ENCODE data around the gene E2F4. TPM values are rescaled to one million over a fixed set of nuclear protein-coding genes. Genes with fewer than 3 reads are reported as not detected.

E2F4 gene
- total and polyA plus RNA-seq, 2 of the 13 experiments (the other 11 are each of a cell fraction or from before 2014, with no cell fraction given): 84.8 to 91.2 TPM

DNA sequence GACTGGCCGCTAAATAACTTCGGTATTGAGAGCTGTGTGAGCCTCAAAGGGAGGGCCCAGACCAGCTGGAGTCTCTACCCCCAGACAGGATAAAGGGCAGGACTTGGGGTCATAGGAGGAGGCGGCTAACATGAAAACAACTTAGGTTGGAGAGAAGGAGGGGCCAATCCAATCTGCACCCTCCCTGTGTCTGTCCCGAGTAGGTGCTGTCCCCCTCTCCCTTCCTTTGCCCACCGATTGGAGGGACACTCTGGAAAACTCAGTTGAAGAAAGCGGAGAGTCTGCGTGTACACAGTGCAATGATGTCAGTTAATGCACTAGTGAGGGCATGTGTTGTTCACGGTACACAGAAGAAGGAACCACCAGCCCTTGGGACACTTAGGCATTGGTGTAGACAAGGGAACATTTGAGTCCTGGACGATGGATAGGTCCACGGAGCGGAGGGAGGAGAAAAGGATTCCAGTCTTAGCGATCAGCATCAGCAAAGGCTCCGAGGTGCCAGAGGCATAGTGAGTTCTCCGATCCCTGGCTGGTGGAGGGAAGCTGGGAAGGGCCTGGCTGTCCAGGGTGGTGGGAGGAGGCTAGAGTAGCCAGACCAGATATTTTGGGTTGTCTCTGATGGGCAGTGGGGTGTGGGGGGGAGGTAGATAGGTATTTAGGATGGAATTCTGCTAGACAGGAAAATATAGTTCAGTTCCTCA, 20.9 kb upstream of the E2F4 start (continued):
- TF ChIP-seq, protein P1, sequence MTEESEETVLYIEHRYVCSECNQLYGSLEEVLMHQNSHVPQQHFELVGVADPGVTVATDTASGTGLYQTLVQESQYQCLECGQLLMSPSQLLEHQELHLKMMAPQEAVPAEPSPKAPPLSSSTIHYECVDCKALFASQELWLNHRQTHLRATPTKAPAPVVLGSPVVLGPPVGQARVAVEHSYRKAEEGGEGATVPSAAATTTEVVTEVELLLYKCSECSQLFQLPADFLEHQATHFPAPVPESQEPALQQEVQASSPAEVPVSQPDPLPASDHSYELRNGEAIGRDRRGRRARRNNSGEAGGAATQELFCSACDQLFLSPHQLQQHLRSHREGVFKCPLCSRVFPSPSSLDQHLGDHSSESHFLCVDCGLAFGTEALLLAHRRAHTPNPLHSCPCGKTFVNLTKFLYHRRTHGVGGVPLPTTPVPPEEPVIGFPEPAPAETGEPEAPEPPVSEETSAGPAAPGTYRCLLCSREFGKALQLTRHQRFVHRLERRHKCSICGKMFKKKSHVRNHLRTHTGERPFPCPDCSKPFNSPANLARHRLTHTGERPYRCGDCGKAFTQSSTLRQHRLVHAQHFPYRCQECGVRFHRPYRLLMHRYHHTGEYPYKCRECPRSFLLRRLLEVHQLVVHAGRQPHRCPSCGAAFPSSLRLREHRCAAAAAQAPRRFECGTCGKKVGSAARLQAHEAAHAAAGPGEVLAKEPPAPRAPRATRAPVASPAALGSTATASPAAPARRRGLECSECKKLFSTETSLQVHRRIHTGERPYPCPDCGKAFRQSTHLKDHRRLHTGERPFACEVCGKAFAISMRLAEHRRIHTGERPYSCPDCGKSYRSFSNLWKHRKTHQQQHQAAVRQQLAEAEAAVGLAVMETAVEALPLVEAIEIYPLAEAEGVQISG (CRISPR knock-in tag; IDR thresholded peaks at IDR 0.05): peak; percentile 33
- TF ChIP-seq HNRNPL (IDR thresholded peaks at IDR 0.05; ENCODE audit: low read depth, low read length): no peak
- TF ChIP-seq HNRNPK (IDR thresholded peaks at IDR 0.05; ENCODE audit: low read depth, low read length, poor library complexity, severe bottlenecking): no peak
- TF ChIP-seq ZNF343 (CRISPR knock-in tag; IDR thresholded peaks at IDR 0.05): no peak
- TF ChIP-seq, protein P2, sequence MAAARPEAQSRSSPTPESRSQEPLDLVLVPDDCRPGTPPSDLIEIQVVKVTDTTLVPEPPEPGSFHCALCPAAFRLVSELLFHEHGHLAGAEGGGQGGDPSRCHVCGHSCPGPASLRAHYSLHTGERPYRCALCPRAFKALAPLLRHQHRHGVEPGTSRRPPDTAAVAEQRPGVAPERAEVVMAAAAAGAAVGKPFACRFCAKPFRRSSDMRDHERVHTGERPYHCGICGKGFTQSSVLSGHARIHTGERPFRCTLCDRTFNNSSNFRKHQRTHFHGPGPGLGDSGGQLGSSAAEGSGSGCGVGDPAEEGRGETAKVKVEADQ (CRISPR knock-in tag; IDR thresholded peaks at IDR 0.05; ENCODE audit: borderline replicate concordance): 0 out of 2 replicates have a peak, but pooled peaks have one; percentile 10
- TF ChIP-seq ZNF737 (CRISPR knock-in tag; IDR thresholded peaks at IDR 0.05; ENCODE audit: borderline replicate concordance): no peak
- no peak for TF ChIP-seq ZFP90 (CRISPR knock-in tag; IDR thresholded peaks at IDR 0.05; ENCODE audit: borderline replicate concordance)
- no peak; the same call in 1 of the 2 replicates for TF ChIP-seq ZNF652 (CRISPR knock-in tag; IDR thresholded peaks at IDR 0.05; ENCODE audit: borderline replicate concordance, low read depth)
- no peak for TF ChIP-seq ARNT2 (CRISPR knock-in tag; IDR thresholded peaks at IDR 0.05; ENCODE audit: low read depth)
- TF ChIP-seq CEBPG (CRISPR knock-in tag; IDR thresholded peaks at IDR 0.05): no peak
- TF ChIP-seq HIVEP1 (CRISPR knock-in tag; IDR thresholded peaks at IDR 0.05): no peak; the same call in 1 of the 2 replicates
- TF ChIP-seq FOSL2 (CRISPR knock-in tag; IDR thresholded peaks at IDR 0.05): no peak
- TF ChIP-seq, protein P3, sequence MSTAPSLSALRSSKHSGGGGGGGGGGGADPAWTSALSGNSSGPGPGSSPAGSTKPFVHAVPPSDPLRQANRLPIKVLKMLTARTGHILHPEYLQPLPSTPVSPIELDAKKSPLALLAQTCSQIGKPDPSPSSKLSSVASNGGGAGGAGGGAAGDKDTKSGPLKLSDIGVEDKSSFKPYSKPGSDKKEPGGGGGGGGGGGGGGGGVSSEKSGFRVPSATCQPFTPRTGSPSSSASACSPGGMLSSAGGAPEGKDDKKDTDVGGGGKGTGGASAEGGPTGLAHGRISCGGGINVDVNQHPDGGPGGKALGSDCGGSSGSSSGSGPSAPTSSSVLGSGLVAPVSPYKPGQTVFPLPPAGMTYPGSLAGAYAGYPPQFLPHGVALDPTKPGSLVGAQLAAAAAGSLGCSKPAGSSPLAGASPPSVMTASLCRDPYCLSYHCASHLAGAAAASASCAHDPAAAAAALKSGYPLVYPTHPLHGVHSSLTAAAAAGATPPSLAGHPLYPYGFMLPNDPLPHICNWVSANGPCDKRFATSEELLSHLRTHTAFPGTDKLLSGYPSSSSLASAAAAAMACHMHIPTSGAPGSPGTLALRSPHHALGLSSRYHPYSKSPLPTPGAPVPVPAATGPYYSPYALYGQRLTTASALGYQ (CRISPR knock-in tag; IDR thresholded peaks at IDR 0.05): no peak
- TF ChIP-seq, protein P4, sequence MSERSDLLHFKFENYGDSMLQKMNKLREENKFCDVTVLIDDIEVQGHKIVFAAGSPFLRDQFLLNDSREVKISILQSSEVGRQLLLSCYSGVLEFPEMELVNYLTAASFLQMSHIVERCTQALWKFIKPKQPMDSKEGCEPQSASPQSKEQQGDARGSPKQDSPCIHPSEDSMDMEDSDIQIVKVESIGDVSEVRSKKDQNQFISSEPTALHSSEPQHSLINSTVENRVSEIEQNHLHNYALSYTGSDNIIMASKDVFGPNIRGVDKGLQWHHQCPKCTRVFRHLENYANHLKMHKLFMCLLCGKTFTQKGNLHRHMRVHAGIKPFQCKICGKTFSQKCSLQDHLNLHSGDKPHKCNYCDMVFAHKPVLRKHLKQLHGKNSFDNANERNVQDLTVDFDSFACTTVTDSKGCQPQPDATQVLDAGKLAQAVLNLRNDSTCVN (CRISPR knock-in tag; IDR thresholded peaks at IDR 0.05; ENCODE audit: borderline replicate concordance): no peak
- TF ChIP-seq TOPORS (CRISPR knock-in tag; IDR thresholded peaks at IDR 0.05): no peak
- no peak for TF ChIP-seq FLYWCH1 (CRISPR knock-in tag; IDR thresholded peaks at IDR 0.05)
- no peak for TF ChIP-seq ZFP36L1 (CRISPR knock-in tag; IDR thresholded peaks at IDR 0.05)
- no peak for TF ChIP-seq SETDB1 (CRISPR knock-in tag; IDR thresholded peaks at IDR 0.05; ENCODE audit: borderline replicate concordance)
- no peak for TF ChIP-seq MTF1 (CRISPR knock-in tag; IDR thresholded peaks at IDR 0.05)
- TF ChIP-seq, protein P5, sequence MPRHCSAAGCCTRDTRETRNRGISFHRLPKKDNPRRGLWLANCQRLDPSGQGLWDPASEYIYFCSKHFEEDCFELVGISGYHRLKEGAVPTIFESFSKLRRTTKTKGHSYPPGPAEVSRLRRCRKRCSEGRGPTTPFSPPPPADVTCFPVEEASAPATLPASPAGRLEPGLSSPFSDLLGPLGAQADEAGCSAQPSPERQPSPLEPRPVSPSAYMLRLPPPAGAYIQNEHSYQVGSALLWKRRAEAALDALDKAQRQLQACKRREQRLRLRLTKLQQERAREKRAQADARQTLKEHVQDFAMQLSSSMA (CRISPR knock-in tag; IDR thresholded peaks at IDR 0.05): no peak; the same call in 1 of the 2 replicates
